ENCODE measurements around the gene NAPSA. TPM values are rescaled to one million over a fixed set of nuclear protein-coding genes. Genes with fewer than 3 reads are reported as not detected.
A peak's percentile ranks its signal among the peaks of the same experiment; 100 is the strongest.

Gene NAPSA
- total RNA-seq, 1 donor from 2014 or later, result 0.32 TPM

GRCh38 chr19:50387176-50387867, 21.9 kb upstream of the NAPSA start:
- no peak for DNase-seq
- no peak for ATAC-seq
- intact Hi-C loops (cut with micrococcal nuclease), result no loop called here

DNA sequence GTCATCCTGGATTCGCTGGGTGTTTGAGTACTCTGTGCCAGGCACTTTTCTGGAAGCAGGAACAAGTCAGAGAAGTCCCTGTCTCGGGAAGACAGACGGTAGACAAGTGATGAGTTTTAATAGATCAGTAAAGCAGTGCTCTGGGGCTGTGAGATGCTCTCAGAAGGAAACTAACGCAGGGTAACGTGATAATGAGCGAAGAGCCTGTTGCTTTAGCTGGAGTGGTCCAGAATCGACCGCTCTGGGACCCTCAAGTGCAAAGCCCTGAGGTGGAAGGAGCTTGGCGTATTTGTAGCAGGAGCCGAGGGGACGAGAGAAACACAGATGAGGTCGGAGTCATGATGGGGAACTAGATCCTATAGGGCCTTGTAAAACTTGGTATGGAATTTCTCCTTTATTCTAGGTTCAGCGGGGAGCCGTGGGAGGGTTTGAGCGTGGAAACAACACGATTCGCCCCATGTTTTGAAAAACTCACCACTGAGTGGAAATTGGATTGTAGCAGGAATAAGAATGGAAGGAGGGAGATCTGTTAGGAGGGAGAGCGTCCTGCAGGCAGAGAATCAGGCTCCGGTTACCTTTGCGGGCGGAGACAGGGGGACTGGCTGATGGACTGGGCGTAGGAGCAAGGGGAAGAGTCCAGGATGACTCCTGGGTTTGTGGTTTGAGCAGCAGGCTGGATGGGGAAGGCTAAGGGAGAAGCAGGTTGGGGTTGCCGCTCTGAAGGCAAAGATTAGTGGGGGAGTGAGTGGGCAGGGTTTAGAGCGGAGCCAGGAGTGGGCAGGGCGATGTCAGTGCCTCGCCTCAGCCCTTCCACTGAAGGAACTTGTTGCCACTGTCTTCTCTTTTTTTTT, 19.5 kb upstream of the NAPSA start:
- intact Hi-C loops (cut with micrococcal nuclease), result no loop called here
- no peak for ATAC-seq
- no peak for DNase-seq

- DNase-seq (peak; percentile 99), ATAC-seq (peak; percentile 96)
- intact Hi-C loops (cut with micrococcal nuclease), result no loop called here
Observed at GRCh38 chr19:50383852-50384684, 18.6 kb upstream of the NAPSA start, which contains the start of gene POLD1. POLD1 (plus strand) TSS chr19:50384347; CDS start chr19:50398852, 14,505 bp downstream.

- ATAC-seq, result no peak
- intact Hi-C loops (cut with micrococcal nuclease), result no loop called here
- DNase-seq, result no peak
Observed at GRCh38 chr19:50383001-50383851, 17.8 kb upstream of the NAPSA start.

DNA sequence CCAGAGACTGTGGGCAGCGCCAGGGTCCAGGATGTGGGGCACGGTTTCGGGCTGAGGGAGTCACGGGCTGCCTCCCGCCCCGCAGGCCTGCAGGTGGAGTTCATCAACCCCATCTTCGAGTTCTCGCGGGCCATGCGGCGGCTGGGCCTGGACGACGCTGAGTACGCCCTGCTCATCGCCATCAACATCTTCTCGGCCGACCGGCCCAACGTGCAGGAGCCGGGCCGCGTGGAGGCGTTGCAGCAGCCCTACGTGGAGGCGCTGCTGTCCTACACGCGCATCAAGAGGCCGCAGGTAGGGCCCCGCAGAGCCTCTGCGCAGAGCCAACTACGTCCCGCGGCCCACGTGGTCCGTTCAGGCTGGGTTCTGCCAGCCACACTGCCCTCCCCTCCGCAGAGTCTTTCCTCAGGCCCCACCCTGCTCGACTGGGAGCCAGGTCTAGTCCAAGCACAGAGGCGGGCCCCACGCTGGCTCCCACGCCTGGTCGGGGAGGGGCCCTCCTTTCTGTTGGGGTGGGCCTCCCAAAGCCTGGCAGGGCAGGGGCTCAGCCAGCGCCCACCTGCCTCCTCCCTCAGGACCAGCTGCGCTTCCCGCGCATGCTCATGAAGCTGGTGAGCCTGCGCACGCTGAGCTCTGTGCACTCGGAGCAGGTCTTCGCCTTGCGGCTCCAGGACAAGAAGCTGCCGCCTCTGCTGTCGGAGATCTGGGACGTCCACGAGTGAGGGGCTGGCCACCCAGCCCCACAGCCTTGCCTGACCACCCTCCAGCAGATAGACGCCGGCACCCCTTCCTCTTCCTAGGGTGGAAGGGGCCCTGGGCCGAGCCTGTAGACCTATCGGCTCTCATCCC, 16.7 kb upstream of the NAPSA start:
- intact Hi-C loops (cut with micrococcal nuclease), result no loop called here

GRCh38 chr19:50380751-50381151, 15.3 kb upstream of the NAPSA start:
- ATAC-seq (no peak), DNase-seq (no peak)
- intact Hi-C loops (cut with micrococcal nuclease), result no loop called here

More for the DNA sequence above, 16.7 kb upstream of the NAPSA start:
- DNase-seq (no peak), ATAC-seq (no peak)

DNA sequence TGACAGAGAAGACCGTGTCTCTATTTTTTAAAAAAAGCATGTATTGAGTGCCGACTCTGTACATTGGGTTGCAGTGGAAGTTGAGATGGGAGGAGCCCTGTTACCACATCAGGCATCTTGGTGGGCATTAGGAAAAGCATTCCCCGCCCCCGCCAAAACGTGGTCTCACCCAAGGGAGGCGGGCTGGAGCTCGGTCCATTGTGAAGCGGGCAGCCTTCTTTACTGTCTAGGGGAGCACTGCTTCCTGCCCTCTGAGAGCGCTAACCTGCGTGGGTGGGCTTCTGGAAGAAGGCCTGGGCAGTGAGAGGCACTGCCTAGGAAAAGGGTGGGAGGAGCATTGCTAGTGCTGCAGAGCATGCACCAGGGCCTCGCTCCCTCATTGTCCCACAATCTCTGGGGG, 14.7 kb upstream of the NAPSA start:
- intact Hi-C loops (cut with micrococcal nuclease), result no loop called here
- ATAC-seq, result no peak
- no peak for DNase-seq

GRCh38 chr19:50379602-50380001, 14.2 kb upstream of the NAPSA start:
- ATAC-seq (no peak), DNase-seq (no peak)
- intact Hi-C loops (cut with micrococcal nuclease), result no loop called here

GRCh38 chr19:50378863-50379236, 13.4 kb upstream of the NAPSA start:
- ATAC-seq, result no peak
- intact Hi-C loops (cut with micrococcal nuclease), result no loop called here
- no peak for DNase-seq

DNA sequence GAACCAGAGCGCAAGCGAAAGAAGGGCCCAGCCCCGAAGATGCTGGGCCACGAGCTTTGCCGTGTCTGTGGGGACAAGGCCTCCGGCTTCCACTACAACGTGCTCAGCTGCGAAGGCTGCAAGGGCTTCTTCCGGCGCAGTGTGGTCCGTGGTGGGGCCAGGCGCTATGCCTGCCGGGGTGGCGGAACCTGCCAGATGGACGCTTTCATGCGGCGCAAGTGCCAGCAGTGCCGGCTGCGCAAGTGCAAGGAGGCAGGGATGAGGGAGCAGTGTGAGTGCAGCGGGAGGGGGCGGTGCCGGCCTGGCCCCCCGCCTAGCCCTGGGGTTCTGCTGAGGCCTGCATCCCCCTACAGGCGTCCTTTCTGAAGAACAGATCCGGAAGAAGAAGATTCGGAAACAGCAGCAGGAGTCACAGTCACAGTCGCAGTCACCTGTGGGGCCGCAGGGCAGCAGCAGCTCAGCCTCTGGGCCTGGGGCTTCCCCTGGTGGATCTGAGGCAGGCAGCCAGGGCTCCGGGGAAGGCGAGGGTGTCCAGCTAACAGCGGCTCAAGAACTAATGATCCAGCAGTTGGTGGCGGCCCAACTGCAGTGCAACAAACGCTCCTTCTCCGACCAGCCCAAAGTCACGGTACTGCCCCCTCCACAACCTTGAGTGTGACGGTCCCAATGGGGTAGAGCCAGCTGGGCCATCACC, 12.9 kb upstream of the NAPSA start:
- intact Hi-C loops (cut with micrococcal nuclease), result no loop called here
- ATAC-seq, result no peak
- DNase-seq, result no peak

DNA sequence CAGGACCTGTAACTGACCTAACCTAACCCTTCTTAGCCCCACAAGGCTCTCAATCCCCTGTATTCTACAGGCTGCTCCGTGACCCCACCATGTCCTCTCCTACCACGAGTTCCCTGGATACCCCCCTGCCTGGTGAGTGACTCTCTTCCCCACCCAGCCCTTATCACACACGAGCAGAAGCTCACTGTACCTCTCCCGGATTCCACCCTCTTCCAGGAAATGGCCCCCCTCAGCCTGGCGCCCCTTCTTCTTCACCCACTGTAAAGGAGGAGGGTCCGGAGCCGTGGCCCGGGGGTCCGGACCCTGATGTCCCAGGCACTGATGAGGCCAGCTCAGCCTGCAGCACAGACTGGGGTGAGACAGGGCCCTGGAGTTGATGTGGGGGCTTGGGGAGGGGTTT, 12.1 kb upstream of the NAPSA start:
- intact Hi-C loops (cut with micrococcal nuclease), result no loop called here
- ATAC-seq (no peak), DNase-seq (no peak)

- intact Hi-C loops (cut with micrococcal nuclease), result no loop called here
- no peak for DNase-seq
- ATAC-seq, result no peak
Observed at GRCh38 chr19:50377051-50377461, 11.6 kb upstream of the NAPSA start.

DNA sequence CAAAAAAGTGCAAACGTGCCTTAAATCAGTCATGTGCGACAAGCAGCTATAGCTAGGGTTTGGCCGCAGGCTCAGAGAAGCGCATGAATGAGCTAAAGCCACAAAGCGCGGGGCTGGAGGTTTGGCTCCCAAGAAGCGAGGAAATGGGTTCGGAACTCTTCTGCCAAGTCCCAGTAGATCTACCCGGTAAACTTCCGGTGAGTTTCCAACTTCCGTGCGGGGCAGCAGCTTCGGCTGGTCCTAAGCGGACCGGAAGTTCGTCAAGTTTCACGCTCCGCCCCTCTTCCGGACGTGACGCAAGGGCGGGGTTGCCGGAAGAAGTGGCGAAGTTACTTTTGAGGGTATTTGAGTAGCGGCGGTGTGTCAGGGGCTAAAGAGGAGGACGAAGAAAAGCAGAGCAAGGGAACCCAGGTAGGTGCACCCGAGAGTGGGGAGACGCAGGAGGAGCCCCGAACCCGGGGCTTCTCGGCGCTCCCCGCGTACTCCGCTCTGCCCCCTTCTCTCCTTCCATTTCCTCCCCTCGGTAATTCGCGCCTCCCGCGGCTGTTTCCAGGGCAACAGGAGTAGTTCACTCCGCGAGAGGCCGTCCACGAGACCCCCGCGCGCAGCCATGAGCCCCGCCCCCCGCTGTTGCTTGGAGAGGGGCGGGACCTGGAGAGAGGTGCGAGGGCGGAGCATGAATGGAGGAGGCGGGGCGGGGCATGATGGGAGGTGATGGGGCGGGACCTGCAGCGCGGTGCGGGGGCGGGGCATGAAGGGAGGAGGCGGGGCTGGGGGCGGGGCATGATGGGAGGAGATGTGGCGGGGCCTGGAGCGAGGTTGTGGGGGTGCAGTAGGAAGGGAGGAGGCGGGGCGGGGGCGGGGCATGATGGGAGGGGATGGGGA, 11.0 kb upstream of the NAPSA start, which contains the start of gene NR1H2:
Gene NR1H2 (plus strand): TSS at position 292 of the 885 bp plus-strand sequence. CDS start 1,149 bp downstream, outside the sequence.
- DNase-seq (peak; percentile 96), ATAC-seq (peak; percentile 94)
- intact Hi-C loops (cut with micrococcal nuclease), result no loop called here

DNA sequence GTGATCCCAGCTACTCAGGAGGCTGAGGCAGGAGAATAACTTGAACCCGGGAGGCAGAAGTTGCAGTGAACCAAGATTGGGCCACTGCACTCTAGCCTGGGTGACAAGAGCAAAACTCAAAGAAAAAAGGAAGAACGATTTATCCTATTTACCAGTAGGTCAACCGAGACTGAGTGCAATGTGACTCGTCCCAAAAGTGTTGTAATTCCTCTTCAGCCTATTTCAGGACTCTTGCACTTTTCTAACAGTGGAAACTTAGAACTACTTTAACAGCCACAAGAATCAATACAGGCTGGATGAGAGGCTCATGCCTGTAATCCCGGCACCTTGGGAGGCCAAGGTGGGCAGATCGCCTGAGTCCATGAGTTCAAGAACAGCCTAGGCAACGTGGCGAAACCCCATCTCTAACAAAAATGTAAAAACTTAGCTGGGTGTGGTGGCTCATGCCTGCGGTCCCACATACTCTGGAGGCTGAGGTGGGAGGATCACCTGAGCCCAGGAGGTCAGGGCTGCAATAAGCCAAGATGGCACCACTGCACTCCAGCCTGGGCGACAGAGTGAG, 6.6 kb upstream of the NAPSA start:
- intact Hi-C loops (cut with micrococcal nuclease), result no loop called here
- no peak for DNase-seq
- ATAC-seq, result no peak

- intact Hi-C loops (cut with micrococcal nuclease), result no loop called here
- peak; percentile 86 for DNase-seq
- peak; percentile 96 for ATAC-seq
Observed at GRCh38 chr19:50368649-50369570, 3.5 kb upstream of the NAPSA start.
